OCI-LY3 (cell line): ENCODE measurements around the gene SIVA1.
A peak's percentile ranks its signal among the peaks of the same experiment; 100 is the strongest.

Experiments
- H2AFZ ChIP-seq: fragments of 200-600, 300-600 bp; shearing (Covaris generic); 2 replicates; pipeline ENCODE4 v1.6.0; 2014; ENCODE audit warnings: antibody characterized with exemption, low read depth, low read length
- H3K27ac ChIP-seq: fragments of 200-600, 300-600 bp; sonication (generic); 2 replicates; pipeline ENCODE4 v1.5.1; 2014; ENCODE audit warnings: mild to moderate bottlenecking, low read length, moderate library complexity, mixed read lengths
- H3K27me3 ChIP-seq: fragments of 200-600, 300-600 bp; sonication (generic); 2 replicates; pipeline ENCODE4 v1.6.1; 2014; ENCODE audit warnings: low read depth, low read length, mixed read lengths
- H3K36me3 ChIP-seq: fragments of 200-600, 300-600 bp; sonication (generic); replicated peaks from 2 replicates; pipeline ENCODE3; 2014; ENCODE audit warnings: low read depth, low read length, mixed read lengths
- H3K4me1 ChIP-seq: fragments of 300-600, 200-600 bp; sonication (generic); 2 replicates; pipeline ENCODE4 v1.6.1; 2014; ENCODE audit warnings: low read length, mixed read lengths
- H3K4me2 ChIP-seq: fragments of 200-600, 300-600 bp; sonication (generic); 2 replicates; pipeline ENCODE4 v1.6.1; 2014; ENCODE audit warnings: low read length, mixed read lengths
- H3K4me3 ChIP-seq: fragments of 300-600, 200-600 bp; sonication (generic); 2 replicates; pipeline ENCODE4 v1.5.1; 2014; ENCODE audit warnings: antibody characterized with exemption, mild to moderate bottlenecking, low read length, moderate library complexity
- H3K79me2 ChIP-seq: fragments of 300-600, 200-600 bp; shearing (Covaris generic); 2 replicates; pipeline ENCODE4 v1.6.1; 2014; ENCODE audit warnings: mild to moderate bottlenecking, low read length, mixed read lengths
- H3K9ac ChIP-seq: fragments of 300-600, 200-600 bp; shearing (Covaris generic); 2 replicates; pipeline ENCODE4 v1.6.0; 2014; ENCODE audit warnings: mild to moderate bottlenecking, low read length, moderate library complexity
- H3K9me3 ChIP-seq: fragments of 200-600, 300-600 bp; shearing (Covaris generic); 2 replicates; pipeline ENCODE4 v1.6.1; 2014; ENCODE audit warnings: low read length, mixed read lengths; ENCODE audit not compliant: insufficient read depth
- H4K20me1 ChIP-seq: fragments of 200-600, 300-600 bp; sonication (generic); 2 replicates; pipeline ENCODE4 v1.6.1; 2016; ENCODE audit warnings: low read length, mixed read lengths; ENCODE audit not compliant: insufficient read depth
- CTCF ChIP-seq: fragments of 200-600, 300-600 bp; sonication (generic); IDR thresholded peaks from 2 replicates; pipeline ENCODE4 v1.5.1; 2014; ENCODE audit warnings: antibody characterized with exemption, low read length, low read depth
- EZH2phosphoT487 ChIP-seq: fragments of 200-600 bp; shearing (Covaris generic); IDR thresholded peaks from 2 replicates; pipeline ENCODE4 v1.6.1; 2018; ENCODE audit warnings: antibody characterized with exemption, mixed run types, low read depth

Gene SIVA1

GRCh38 chr14:104731320-104732294, 21.3 kb upstream of the SIVA1 start:
- Histone ChIP-seq H4K20me1 (no peaks in the 10 kb centered on the region), H3K79me2 (no peaks in the 10 kb centered on the region), H3K36me3 (no peaks in the 10 kb centered on the region), H3K9ac (no peak overlapping the region), H3K4me1 (no peaks in the 10 kb centered on the region), H3K27me3 (no peaks in the 10 kb centered on the region), H3K4me3 (no peak overlapping the region), H3K9me3 (no peaks in the 10 kb centered on the region), H3K4me2 (no peak overlapping the region), H2AFZ (no peak overlapping the region), H3K27ac (no peak overlapping the region)
- TF ChIP-seq CTCF (peak; percentile 39), EZH2phosphoT487 (no peak)

- H3K36me3 ChIP-seq = no peaks in the 10 kb centered on the region
- no peaks in the 10 kb centered on the region for H3K9me3 ChIP-seq
- no peak for TF ChIP-seq CTCF
- no peak for TF ChIP-seq EZH2phosphoT487
- H4K20me1 ChIP-seq = no peaks in the 10 kb centered on the region
- H3K27ac ChIP-seq = no peak overlapping the region
- H3K4me2 ChIP-seq = no peak overlapping the region
- H3K4me3 ChIP-seq = no peak overlapping the region
- no peak overlapping the region for H3K9ac ChIP-seq
- no peak overlapping the region for H2AFZ ChIP-seq
- no peaks in the 10 kb centered on the region for H3K27me3 ChIP-seq
- no peaks in the 10 kb centered on the region for H3K4me1 ChIP-seq
- H3K79me2 ChIP-seq = no peaks in the 10 kb centered on the region
These were observed 20.6 kb upstream of the SIVA1 start for GRCh38 chr14:104732355-104732804.

- Histone ChIP-seq H3K9me3 (no peaks in the 10 kb centered on the region), H3K9ac (no peak overlapping the region), H4K20me1 (no peaks in the 10 kb centered on the region), H3K4me3 (no peak overlapping the region), H3K4me1 (no peaks in the 10 kb centered on the region), H3K27ac (no peak overlapping the region), H3K79me2 (no peaks in the 10 kb centered on the region), H3K27me3 (no peaks in the 10 kb centered on the region), H3K36me3 (no peaks in the 10 kb centered on the region), H3K4me2 (no peak overlapping the region), H2AFZ (no peak overlapping the region)
- TF ChIP-seq CTCF (no peak), EZH2phosphoT487 (no peak)
These were observed 19.8 kb upstream of the SIVA1 start for GRCh38 chr14:104732931-104733681.

GRCh38 chr14:104734051-104734587, 18.8 kb upstream of the SIVA1 start:
- H3K27ac ChIP-seq = no peak overlapping the region
- H3K79me2 ChIP-seq = no peaks in the 10 kb centered on the region
- H3K4me1 ChIP-seq = no peaks in the 10 kb centered on the region
- no peak overlapping the region for H3K4me2 ChIP-seq
- H3K27me3 ChIP-seq = no peaks in the 10 kb centered on the region
- no peak for TF ChIP-seq CTCF
- no peak for TF ChIP-seq EZH2phosphoT487
- no peaks in the 10 kb centered on the region for H3K9me3 ChIP-seq
- no peaks in the 10 kb centered on the region for H4K20me1 ChIP-seq
- no peak overlapping the region for H2AFZ ChIP-seq
- H3K9ac ChIP-seq = no peak overlapping the region
- no peak overlapping the region for H3K4me3 ChIP-seq
- no peaks in the 10 kb centered on the region for H3K36me3 ChIP-seq
